Measurements from ENCODE around the gene SPCS2. TPM values are rescaled to one million over a fixed set of nuclear protein-coding genes. Genes with fewer than 3 reads are reported as not detected.
A peak's percentile ranks its signal among the peaks of the same experiment; 100 is the strongest.

Gene SPCS2
- polyA plus RNA-seq, 1 of the 3 experiments (the other 2 are of a cell fraction): 49.1 TPM

DNA sequence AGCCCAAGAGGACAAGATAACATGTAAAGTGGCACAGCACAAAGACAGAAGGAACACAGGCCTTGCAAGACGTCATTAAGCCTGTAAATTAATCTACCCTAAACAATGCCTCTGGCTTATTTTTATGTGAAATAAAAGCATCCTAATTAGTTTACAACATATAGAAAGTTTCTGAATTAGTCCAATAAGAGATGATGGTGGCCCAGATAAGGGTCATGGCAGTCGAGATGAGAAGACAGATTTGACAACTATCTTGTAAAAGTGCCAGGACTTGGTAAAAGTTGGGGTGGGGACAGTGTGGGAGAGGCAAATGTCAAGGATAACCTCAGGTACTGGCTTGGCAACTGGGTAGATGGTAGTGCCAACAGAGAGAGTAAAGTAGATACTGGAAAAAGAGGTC is 13.8 kb upstream of the SPCS2 start:
- POLR2A ChIA-PET: no interaction called here
- peak overlapping the region in 1 of 2 experiments; percentile 79; a peak in 2 of 4 replicates for H3K27ac ChIP-seq (ENCODE audit: low read depth in 2 of 2, low read length in 1 of 2)
- peaks cover 15 to 21% of the 10 kb centered on the region in 2 experiments; a peak in 3 of 4 replicates for H3K4me1 ChIP-seq (ENCODE audit: control insufficient read depth in 1 of 2, insufficient read depth in 2 of 2, low read depth in 1 of 2, low read length in 1 of 2)
- H3K4me2 ChIP-seq: no peak overlapping the region
- H3F3A ChIP-seq (replicated peaks; ENCODE audit: insufficient read depth): peaks cover 32% of the 10 kb centered on the region
- no peaks in the 10 kb centered on the region for H3K9me3 ChIP-seq
- no peaks in the 10 kb centered on the region for H4K20me1 ChIP-seq (ENCODE audit: insufficient read depth)
- CTCF ChIA-PET: interaction anchor here (1.0 to 6.2 kb wide), 10 partner anchors 9 to 313 kb away, joined by 3 to 24 read pairs (median 6); partner anchors contain the start of gene TPBGL
- H3K4me3 ChIP-seq (ENCODE audit: low read depth in 2 of 2, low read length in 1 of 2): no peak overlapping the region
- DNase-seq: peak; percentile 12
- H2AFZ ChIP-seq (ENCODE audit: low read depth): no peak overlapping the region
- no peaks in the 10 kb centered on the region for H3K27me3 ChIP-seq (ENCODE audit: insufficient read depth)
- no peaks in the 10 kb centered on the region for H3K9me2 ChIP-seq
- WGBS (ENCODE audit: low lambda C conversion rate): 47% methylated on average over 2 of the region's 2 CpGs
- H3K79me2 ChIP-seq (ENCODE audit: insufficient read depth): peaks cover 14% of the 10 kb centered on the region; the same call in 1 of the 2 replicates
- TF ChIP-seq FOXM1 (IDR thresholded peaks at IDR 0.05; ENCODE audit: low read depth): no peak
- TF ChIP-seq GATA2 (CRISPR knock-in tag; IDR thresholded peaks at IDR 0.05): peak; percentile 68
- TF ChIP-seq RCOR1 (IDR thresholded peaks at IDR 0.05; ENCODE audit: low read length): peak; percentile 18; the same call in 1 of the 2 replicates
- peak; percentile 21 for TF ChIP-seq CHD2 (IDR thresholded peaks at IDR 0.05; ENCODE audit: low read length, partially characterized antibody)
- TF ChIP-seq TEAD4 (IDR thresholded peaks at IDR 0.05; ENCODE audit: borderline replicate concordance, insufficient read depth): no peak
- TF ChIP-seq, protein P1, sequence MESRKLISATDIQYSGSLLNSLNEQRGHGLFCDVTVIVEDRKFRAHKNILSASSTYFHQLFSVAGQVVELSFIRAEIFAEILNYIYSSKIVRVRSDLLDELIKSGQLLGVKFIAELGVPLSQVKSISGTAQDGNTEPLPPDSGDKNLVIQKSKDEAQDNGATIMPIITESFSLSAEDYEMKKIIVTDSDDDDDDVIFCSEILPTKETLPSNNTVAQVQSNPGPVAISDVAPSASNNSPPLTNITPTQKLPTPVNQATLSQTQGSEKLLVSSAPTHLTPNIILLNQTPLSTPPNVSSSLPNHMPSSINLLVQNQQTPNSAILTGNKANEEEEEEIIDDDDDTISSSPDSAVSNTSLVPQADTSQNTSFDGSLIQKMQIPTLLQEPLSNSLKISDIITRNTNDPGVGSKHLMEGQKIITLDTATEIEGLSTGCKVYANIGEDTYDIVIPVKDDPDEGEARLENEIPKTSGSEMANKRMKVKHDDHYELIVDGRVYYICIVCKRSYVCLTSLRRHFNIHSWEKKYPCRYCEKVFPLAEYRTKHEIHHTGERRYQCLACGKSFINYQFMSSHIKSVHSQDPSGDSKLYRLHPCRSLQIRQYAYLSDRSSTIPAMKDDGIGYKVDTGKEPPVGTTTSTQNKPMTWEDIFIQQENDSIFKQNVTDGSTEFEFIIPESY (IDR thresholded peaks at IDR 0.05; ENCODE audit: borderline replicate concordance, low read depth): no peak
- TF ChIP-seq EP300 (IDR thresholded peaks at IDR 0.05; ENCODE audit: borderline replicate concordance in 1 of 2, low read depth in 1 of 2, low read length in 1 of 2): peak in 1 of 2 experiments; percentile 44; a peak in 1 of 4 replicates
- TF ChIP-seq ELF1 (IDR thresholded peaks at IDR 0.05): no peak
- TF ChIP-seq, protein P2, sequence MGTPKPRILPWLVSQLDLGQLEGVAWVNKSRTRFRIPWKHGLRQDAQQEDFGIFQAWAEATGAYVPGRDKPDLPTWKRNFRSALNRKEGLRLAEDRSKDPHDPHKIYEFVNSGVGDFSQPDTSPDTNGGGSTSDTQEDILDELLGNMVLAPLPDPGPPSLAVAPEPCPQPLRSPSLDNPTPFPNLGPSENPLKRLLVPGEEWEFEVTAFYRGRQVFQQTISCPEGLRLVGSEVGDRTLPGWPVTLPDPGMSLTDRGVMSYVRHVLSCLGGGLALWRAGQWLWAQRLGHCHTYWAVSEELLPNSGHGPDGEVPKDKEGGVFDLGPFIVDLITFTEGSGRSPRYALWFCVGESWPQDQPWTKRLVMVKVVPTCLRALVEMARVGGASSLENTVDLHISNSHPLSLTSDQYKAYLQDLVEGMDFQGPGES (IDR thresholded peaks at IDR 0.05; ENCODE audit: low read depth, low read length): no peak
- no peak overlapping the region for H3K9ac ChIP-seq
- peaks cover 48 to 75% of the 10 kb centered on the region in 2 experiments for H3K36me3 ChIP-seq (replicated peaks in 1 of 2; ENCODE audit: control insufficient read depth in 1 of 2, insufficient read depth in 2 of 2, low read length in 1 of 2)

DNA sequence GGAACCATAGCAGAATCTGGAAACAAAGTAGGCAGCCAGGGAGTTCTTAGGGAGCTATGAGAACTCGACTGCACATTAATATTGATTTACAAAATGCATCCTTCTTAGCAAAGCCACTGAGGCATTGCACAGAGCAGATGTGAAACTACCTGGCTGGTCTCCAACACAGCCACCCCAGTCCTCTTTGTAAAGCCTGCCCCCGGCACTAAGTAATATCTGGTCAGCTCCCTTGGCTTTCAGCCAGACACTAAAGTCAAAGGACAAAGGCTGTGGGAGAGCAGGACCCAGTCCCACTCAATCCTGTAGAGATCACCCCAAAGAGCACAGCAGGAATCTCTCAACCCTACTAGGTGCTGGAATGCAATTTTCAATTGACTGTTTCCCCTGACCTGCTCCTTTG is 13.0 kb upstream of the SPCS2 start:
- no peaks in the 10 kb centered on the region for H3K27me3 ChIP-seq (ENCODE audit: insufficient read depth)
- H3K9ac ChIP-seq: no peak overlapping the region
- H3K4me3 ChIP-seq (ENCODE audit: low read depth in 2 of 2, low read length in 1 of 2): no peak overlapping the region
- ChIA-PET POLR2A (no interaction called here), CTCF (interaction anchor here (1.0 to 6.2 kb wide), 10 partner anchors 10 to 313 kb away, joined by 3 to 24 read pairs (median 6); partner anchors contain the start of gene TPBGL)
- H3K9me2 ChIP-seq: no peaks in the 10 kb centered on the region
- H3K9me3 ChIP-seq: no peaks in the 10 kb centered on the region
- TF ChIP-seq, protein P3, sequence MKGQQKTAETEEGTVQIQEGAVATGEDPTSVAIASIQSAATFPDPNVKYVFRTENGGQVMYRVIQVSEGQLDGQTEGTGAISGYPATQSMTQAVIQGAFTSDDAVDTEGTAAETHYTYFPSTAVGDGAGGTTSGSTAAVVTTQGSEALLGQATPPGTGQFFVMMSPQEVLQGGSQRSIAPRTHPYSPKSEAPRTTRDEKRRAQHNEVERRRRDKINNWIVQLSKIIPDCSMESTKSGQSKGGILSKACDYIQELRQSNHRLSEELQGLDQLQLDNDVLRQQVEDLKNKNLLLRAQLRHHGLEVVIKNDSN (IDR thresholded peaks at IDR 0.05; ENCODE audit: borderline replicate concordance, low read depth): no peak
- 0 out of 2 replicates have a peak, but pooled peaks have one; percentile 26 for TF ChIP-seq MXI1 (IDR thresholded peaks at IDR 0.05; ENCODE audit: low read depth, low read length)
- 0 out of 2 replicates have a peak, but pooled peaks have one; percentile 3 for TF ChIP-seq NFIC (IDR thresholded peaks at IDR 0.05; ENCODE audit: borderline replicate concordance)
- peak in 1 of 2 experiments; percentile 52; a peak in 1 of 4 replicates for TF ChIP-seq EP300 (IDR thresholded peaks at IDR 0.05; ENCODE audit: borderline replicate concordance in 1 of 2, low read depth in 1 of 2, low read length in 1 of 2)
- TF ChIP-seq FOXM1 (IDR thresholded peaks at IDR 0.05; ENCODE audit: low read depth): no peak
- no peak overlapping the region for H2AFZ ChIP-seq (ENCODE audit: low read depth)
- DNase-seq: peak; percentile 76
- H3K27ac ChIP-seq (ENCODE audit: low read depth in 2 of 2, low read length in 1 of 2): peak overlapping the region in 1 of 2 experiments; percentile 79; a peak in 2 of 4 replicates
- peaks cover 54 to 81% of the 10 kb centered on the region in 2 experiments for H3K36me3 ChIP-seq (replicated peaks in 1 of 2; ENCODE audit: control insufficient read depth in 1 of 2, insufficient read depth in 2 of 2, low read length in 1 of 2)
- H4K20me1 ChIP-seq (ENCODE audit: insufficient read depth): no peaks in the 10 kb centered on the region
- H3K4me1 ChIP-seq (ENCODE audit: control insufficient read depth in 1 of 2, insufficient read depth in 2 of 2, low read depth in 1 of 2, low read length in 1 of 2): peaks cover 15 to 21% of the 10 kb centered on the region in 2 experiments; a peak in 3 of 4 replicates
- WGBS (ENCODE audit: low lambda C conversion rate): 38% methylated on average over 2 of the region's 2 CpGs
- peaks cover 18% of the 10 kb centered on the region; the same call in 1 of the 2 replicates for H3K79me2 ChIP-seq (ENCODE audit: insufficient read depth)
- no peak overlapping the region for H3K4me2 ChIP-seq
- peaks cover 28% of the 10 kb centered on the region for H3F3A ChIP-seq (replicated peaks; ENCODE audit: insufficient read depth)
